Measurements from ENCODE around the gene RC3H2.

DNA sequence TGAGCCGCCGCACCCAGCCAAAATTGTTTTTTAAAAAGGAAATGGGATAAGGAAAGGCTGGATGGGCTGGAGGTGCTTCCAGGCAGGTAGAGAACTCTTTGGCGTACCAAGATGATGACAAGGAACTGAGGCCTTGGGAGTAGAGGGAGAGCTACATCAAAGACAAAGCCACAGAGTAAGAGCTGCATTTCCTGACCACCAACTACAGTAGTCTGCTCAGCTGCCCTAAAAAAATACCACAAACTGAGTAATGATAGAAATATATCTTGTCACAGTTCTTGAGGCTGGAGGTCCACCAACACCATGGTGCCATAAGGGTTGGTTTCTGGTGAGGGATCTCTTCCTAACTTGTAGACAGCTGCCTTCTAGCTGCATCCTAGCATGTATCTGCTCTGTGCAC lies 97.0 kb downstream of the RC3H2 start:
- TF ChIP-seq, protein P1, sequence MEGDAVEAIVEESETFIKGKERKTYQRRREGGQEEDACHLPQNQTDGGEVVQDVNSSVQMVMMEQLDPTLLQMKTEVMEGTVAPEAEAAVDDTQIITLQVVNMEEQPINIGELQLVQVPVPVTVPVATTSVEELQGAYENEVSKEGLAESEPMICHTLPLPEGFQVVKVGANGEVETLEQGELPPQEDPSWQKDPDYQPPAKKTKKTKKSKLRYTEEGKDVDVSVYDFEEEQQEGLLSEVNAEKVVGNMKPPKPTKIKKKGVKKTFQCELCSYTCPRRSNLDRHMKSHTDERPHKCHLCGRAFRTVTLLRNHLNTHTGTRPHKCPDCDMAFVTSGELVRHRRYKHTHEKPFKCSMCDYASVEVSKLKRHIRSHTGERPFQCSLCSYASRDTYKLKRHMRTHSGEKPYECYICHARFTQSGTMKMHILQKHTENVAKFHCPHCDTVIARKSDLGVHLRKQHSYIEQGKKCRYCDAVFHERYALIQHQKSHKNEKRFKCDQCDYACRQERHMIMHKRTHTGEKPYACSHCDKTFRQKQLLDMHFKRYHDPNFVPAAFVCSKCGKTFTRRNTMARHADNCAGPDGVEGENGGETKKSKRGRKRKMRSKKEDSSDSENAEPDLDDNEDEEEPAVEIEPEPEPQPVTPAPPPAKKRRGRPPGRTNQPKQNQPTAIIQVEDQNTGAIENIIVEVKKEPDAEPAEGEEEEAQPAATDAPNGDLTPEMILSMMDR (IDR thresholded peaks at IDR 0.05; ENCODE audit: borderline replicate concordance, extremely low read depth, low read length, poor library complexity, severe bottlenecking), result no peak
- TF ChIP-seq EZH2 (IDR thresholded peaks at IDR 0.05; ENCODE audit: borderline replicate concordance, low read depth, low read length, severe bottlenecking), result no peak

Data from DND-41 (cell line).